Calu3 (cell line): Measurements from ENCODE around the gene MGAT4C. TPM values are rescaled to one million over a fixed set of nuclear protein-coding genes. Genes with fewer than 3 reads are reported as not detected.

Experiments
- BruUV-seq: library from RNA; stranded (reverse); fragments of 400-500 nt; replicated peaks from 2 replicates; lab custom pipeline; 2021; lab: Mats Ljungman, UMichigan
- CTCF ChIA-PET: fragments of 300-600 bp; sonication (Branson Sonifier 250); formaldehyde crosslinking; loops from one replicate; lab custom pipeline; 2022; ENCODE audit warnings: antibody characterized with exemption; lab: Charles Lee
- DNase-seq: peaks from one replicate; pipeline ENCODE4 v3.0.0; 2022
- H3K27ac Mint-ChIP-seq: one replicate; pipeline ENCODE4 v1.8.0; 2022; ENCODE audit warnings: mixed read lengths; ENCODE audit not compliant: unreplicated experiment
- H3K27me3 Mint-ChIP-seq: one replicate; pipeline ENCODE4 v1.8.0; 2022; ENCODE audit warnings: mixed read lengths; ENCODE audit not compliant: unreplicated experiment
- H3K36me3 Mint-ChIP-seq: one replicate; pipeline ENCODE4 v1.8.0; 2022; ENCODE audit warnings: mild to moderate bottlenecking, moderate library complexity, mixed read lengths; ENCODE audit not compliant: insufficient read depth, unreplicated experiment
- H3K4me1 Mint-ChIP-seq: one replicate; pipeline ENCODE4 v1.8.0; 2022; ENCODE audit warnings: mild to moderate bottlenecking, low read depth, mixed read lengths; ENCODE audit not compliant: unreplicated experiment
- H3K4me3 Mint-ChIP-seq: one replicate; pipeline ENCODE4 v1.8.0; 2022; ENCODE audit warnings: mild to moderate bottlenecking, low read depth, moderate library complexity, mixed read lengths; ENCODE audit not compliant: unreplicated experiment
- H3K9me3 Mint-ChIP-seq: one replicate; pipeline ENCODE4 v1.8.0; 2022; ENCODE audit warnings: low read depth, mixed read lengths; ENCODE audit not compliant: unreplicated experiment
- intact Hi-C: fragments of 100-400 bp; cut with micrococcal nuclease; formaldehyde crosslinking; loops from one replicate; pipeline ENCODE4 v1.10.0; 2022; ENCODE audit not compliant: unreplicated experiment
- total RNA-seq: library from RNA; stranded (reverse); gene quantifications from 2 replicates; pipeline ENCODE4 v1.2.3, GENCODE V29; 2022
- TF ChIP-seq, protein P1 (sequence below): fragments of 200-600 bp; IDR thresholded peaks from one replicate; pipeline ENCODE4 v1.8.0; 2022; ENCODE audit warnings: antibody characterized with exemption; ENCODE audit not compliant: unreplicated experiment

The MGAT4C gene
- total RNA-seq, 1 experiment from 2014 or later, result not detected

DNA sequence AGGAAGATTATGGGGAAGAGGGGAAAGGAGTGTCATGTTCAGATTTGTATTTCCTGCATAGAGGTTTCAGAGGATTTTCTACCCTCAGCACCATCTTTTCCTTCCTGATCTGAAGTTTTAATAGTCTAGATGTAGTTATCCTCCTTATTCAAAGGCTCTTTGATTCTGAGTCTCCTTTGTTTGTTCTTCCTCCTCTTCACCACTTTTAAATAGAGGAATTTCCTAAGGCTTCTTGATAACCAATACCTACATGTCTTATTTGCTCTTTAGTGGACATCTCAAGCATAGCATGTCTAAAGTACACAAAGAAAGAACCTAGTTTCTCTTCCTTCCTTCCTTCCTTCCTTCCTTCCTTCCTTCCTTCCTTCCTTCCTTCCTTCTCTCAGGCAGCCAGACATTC, 8.3 kb downstream of the MGAT4C start:
- DNase-seq, result no peak
- Mint-ChIP-seq H3K36me3 (no peaks in the 10 kb centered on the region), H3K27me3 (no peaks in the 10 kb centered on the region), H3K27ac (no peak overlapping the region), H3K4me1 (peaks cover 6% of the 10 kb centered on the region), H3K9me3 (no peaks in the 10 kb centered on the region), H3K4me3 (no peak overlapping the region)
- intact Hi-C loops, result no loop called here
- BruUV-seq, result no TSS peak
- TF ChIP-seq, protein P1, sequence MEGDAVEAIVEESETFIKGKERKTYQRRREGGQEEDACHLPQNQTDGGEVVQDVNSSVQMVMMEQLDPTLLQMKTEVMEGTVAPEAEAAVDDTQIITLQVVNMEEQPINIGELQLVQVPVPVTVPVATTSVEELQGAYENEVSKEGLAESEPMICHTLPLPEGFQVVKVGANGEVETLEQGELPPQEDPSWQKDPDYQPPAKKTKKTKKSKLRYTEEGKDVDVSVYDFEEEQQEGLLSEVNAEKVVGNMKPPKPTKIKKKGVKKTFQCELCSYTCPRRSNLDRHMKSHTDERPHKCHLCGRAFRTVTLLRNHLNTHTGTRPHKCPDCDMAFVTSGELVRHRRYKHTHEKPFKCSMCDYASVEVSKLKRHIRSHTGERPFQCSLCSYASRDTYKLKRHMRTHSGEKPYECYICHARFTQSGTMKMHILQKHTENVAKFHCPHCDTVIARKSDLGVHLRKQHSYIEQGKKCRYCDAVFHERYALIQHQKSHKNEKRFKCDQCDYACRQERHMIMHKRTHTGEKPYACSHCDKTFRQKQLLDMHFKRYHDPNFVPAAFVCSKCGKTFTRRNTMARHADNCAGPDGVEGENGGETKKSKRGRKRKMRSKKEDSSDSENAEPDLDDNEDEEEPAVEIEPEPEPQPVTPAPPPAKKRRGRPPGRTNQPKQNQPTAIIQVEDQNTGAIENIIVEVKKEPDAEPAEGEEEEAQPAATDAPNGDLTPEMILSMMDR, result no peak
- CTCF ChIA-PET, result no interaction called here

DNA sequence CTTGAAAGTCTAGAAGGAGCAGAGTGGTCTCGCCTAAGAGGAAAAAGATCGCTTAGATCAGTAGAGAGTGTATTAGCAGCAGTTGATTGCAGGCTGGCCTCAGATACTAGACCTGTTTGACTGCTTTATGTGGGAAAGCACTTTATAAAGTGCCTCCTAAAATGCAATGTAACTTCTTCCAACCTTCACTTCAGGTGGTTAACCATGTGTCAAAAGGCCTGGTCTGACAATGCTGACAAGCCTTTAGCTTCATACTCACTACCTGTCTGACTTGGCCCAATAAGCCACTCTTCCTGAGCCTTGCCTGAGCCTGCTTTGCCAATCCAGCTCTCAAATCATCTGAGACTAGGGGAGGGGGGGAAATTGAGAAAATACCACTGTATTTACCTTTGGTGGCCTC, 14.6 kb downstream of the MGAT4C start:
- BruUV-seq, result no TSS peak
- intact Hi-C loops, result no loop called here
- Mint-ChIP-seq H3K4me1 (no peaks in the 10 kb centered on the region), H3K27ac (no peak overlapping the region), H3K36me3 (no peaks in the 10 kb centered on the region), H3K4me3 (no peak overlapping the region), H3K9me3 (no peaks in the 10 kb centered on the region), H3K27me3 (no peaks in the 10 kb centered on the region)
- CTCF ChIA-PET, result no interaction called here
- no peak for DNase-seq
- TF ChIP-seq, protein P1, result no peak

DNA sequence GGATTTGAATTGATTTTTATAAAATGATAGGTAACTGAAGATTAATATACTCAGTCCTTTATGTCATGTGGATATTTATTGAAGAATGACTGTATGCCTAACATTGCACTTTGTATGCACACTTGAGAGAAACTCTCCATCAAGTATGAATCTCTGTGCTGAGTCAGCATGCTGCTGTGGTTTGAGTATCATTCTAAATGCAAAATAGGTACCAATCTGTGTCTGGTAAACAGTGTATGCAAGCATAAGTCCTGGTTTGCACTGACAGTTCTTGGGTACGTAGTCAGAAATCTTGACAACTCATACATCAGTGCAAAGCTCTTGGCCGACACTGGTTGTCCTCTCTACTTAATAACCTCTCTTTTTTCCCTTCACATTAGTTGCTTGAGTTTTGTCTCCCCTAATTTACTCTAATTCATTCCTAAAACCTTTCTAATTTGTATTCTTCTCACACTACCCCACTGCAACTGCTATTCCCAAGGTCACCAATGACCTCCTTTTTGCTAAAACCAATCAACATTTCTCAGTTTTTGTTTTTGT, 21.8 kb downstream of the MGAT4C start:
- no peak overlapping the region for H3K27ac Mint-ChIP-seq
- CTCF ChIA-PET, result interaction anchor here (0.5 kb wide), 1 partner anchor 1157 kb away, joined by 6 read pairs; no protein-coding TSS in a partner anchor
- H3K4me3 Mint-ChIP-seq, result no peak overlapping the region
- no peaks in the 10 kb centered on the region for H3K9me3 Mint-ChIP-seq
- H3K4me1 Mint-ChIP-seq, result no peaks in the 10 kb centered on the region
- H3K27me3 Mint-ChIP-seq, result no peaks in the 10 kb centered on the region
- TF ChIP-seq, protein P1, result no peak
- H3K36me3 Mint-ChIP-seq, result no peaks in the 10 kb centered on the region
- BruUV-seq, result no TSS peak
- intact Hi-C loops, result no loop called here
- DNase-seq, result no peak

DNA sequence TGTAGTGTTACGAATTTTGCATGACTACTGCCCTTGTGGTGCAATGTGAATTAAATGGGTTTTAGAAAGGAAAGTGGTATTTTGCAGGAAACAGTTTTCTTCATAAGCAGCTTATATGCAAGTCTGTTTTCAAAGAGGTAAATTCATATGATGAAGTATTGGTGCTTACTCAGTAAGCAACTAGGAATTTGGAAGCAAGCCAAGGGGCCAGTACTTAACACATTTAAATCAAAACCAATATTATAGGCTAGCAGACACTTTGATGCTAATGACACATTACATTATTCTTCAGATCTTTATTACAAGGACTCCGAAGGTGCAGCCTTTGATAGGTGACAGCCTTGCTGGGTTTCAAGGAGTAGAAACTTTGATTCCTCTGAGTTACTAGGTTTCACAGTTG, 23.1 kb downstream of the MGAT4C start:
- H3K36me3 Mint-ChIP-seq, result no peaks in the 10 kb centered on the region
- CTCF ChIA-PET, result no interaction called here
- no TSS peak for BruUV-seq
- H3K4me1 Mint-ChIP-seq, result no peaks in the 10 kb centered on the region
- H3K27me3 Mint-ChIP-seq, result no peaks in the 10 kb centered on the region
- intact Hi-C loops, result no loop called here
- H3K27ac Mint-ChIP-seq, result no peak overlapping the region
- DNase-seq, result no peak
- H3K4me3 Mint-ChIP-seq, result no peak overlapping the region
- TF ChIP-seq, protein P1, result no peak
- no peaks in the 10 kb centered on the region for H3K9me3 Mint-ChIP-seq
